ENCODE data around the gene EIF4A3.
"Not testable (repeated sequence)": the region's sequence is repeated elsewhere in the genome, so short reads cannot be mapped to it uniquely, and the experiment has no call there.

EIF4A3 gene

GRCh38 chr17:80101011-80101945 is 45.6 kb downstream of the EIF4A3 start, which contains the start of gene GAA:
Gene GAA (plus strand): TSS chr17:80101581. CDS start chr17:80104587, 3,006 bp downstream.
- peak; percentile 99 for FAIRE-seq
- peak; percentile 99 for DNase-seq (ENCODE audit: low spot score)

GRCh38 chr17:80100035-80100323 is 46.9 kb downstream of the EIF4A3 start:
- FAIRE-seq, result peak; percentile 65

GRCh38 chr17:80099291-80100034 is 47.5 kb downstream of the EIF4A3 start:
- DNase-seq (ENCODE audit: low spot score), result no peak
- FAIRE-seq, result no peak

More at GRCh38 chr17:80100035-80100323, 46.9 kb downstream of the EIF4A3 start:
- no peak for DNase-seq (ENCODE audit: low spot score)

GRCh38 chr17:80097844-80098691 is 48.9 kb downstream of the EIF4A3 start:
- DNase-seq (ENCODE audit: low spot score) (no peak), FAIRE-seq (no peak)

- DNase-seq (ENCODE audit: low spot score), result no peak
- FAIRE-seq, result peak; percentile 67
Measured at GRCh38 chr17:80097127-80097621, 49.8 kb downstream of the EIF4A3 start.

- FAIRE-seq, result peak; percentile 23
- no peak for DNase-seq (ENCODE audit: low spot score)
Measured at GRCh38 chr17:80096561-80097021, 50.3 kb downstream of the EIF4A3 start.

GRCh38 chr17:80095844-80096475 is 51.0 kb downstream of the EIF4A3 start:
- DNase-seq (ENCODE audit: low spot score), result no peak
- peak; percentile 79 for FAIRE-seq

GRCh38 chr17:80095038-80095843 is 51.7 kb downstream of the EIF4A3 start:
- peak; percentile 30 for FAIRE-seq
- DNase-seq (ENCODE audit: low spot score), result no peak

- no peak for FAIRE-seq
- no peak for DNase-seq (ENCODE audit: low spot score)
Measured at GRCh38 chr17:80092959-80093358, 54.0 kb downstream of the EIF4A3 start.

- FAIRE-seq (no peak), DNase-seq (ENCODE audit: low spot score) (no peak)
Measured at GRCh38 chr17:80091376-80091775, 55.6 kb downstream of the EIF4A3 start.

- peak; percentile 100 for FAIRE-seq
- not testable (repeated sequence) for DNase-seq (ENCODE audit: low spot score)
Measured at GRCh38 chr17:80090164-80090563, 56.8 kb downstream of the EIF4A3 start.

GRCh38 chr17:80089762-80090161 is 57.2 kb downstream of the EIF4A3 start:
- DNase-seq (ENCODE audit: low spot score), result no peak
- FAIRE-seq, result no peak

GRCh38 chr17:80087346-80088265 is 59.3 kb downstream of the EIF4A3 start:
- peak; percentile 66 for FAIRE-seq
- DNase-seq (ENCODE audit: low spot score), result no peak

GRCh38 chr17:80086616-80087015 is 60.3 kb downstream of the EIF4A3 start:
- DNase-seq (ENCODE audit: low spot score) (no peak), FAIRE-seq (no peak)

GRCh38 chr17:80086081-80086480 is 60.8 kb downstream of the EIF4A3 start:
- FAIRE-seq (no peak), DNase-seq (ENCODE audit: low spot score) (no peak)

GRCh38 chr17:80084773-80085172 is 62.2 kb downstream of the EIF4A3 start:
- no peak for DNase-seq (ENCODE audit: low spot score)
- FAIRE-seq, result peak; percentile 42
